AG04449 (cell line): Measurements from ENCODE around the gene CAVIN4.
A peak's percentile ranks its signal among the peaks of the same experiment; 100 is the strongest.

Experiments used
- CTCF ChIA-PET: fragments of 350-600 bp; formaldehyde crosslinking; extraction: SDS; loops from one replicate; lab custom pipeline; 2021; ENCODE audit warnings: antibody characterized with exemption; lab: Yijun Ruan, JAX
- POLR2A ChIA-PET: fragments of 400-600, 350-600 bp; formaldehyde crosslinking; extraction: SDS; loops from one replicate; lab custom pipeline; 2020; ENCODE audit warnings: antibody characterized with exemption, inconsistent platforms; lab: Yijun Ruan, JAX
- DNase-seq: peaks from one replicate; pipeline ENCODE4 v3.0.0-alpha.2; 2010; ENCODE audit warnings: low read depth, low spot score
- H3K4me3 ChIP-seq: 2 replicates; pipeline ENCODE4 v1.5.1; 2011; ENCODE audit warnings: low read depth, mild to moderate bottlenecking, control low read depth, low read length
- CTCF ChIP-seq: IDR thresholded peaks from one replicate; pipeline ENCODE4 v1.5.1; 2011; ENCODE audit warnings: mild to moderate bottlenecking, moderate library complexity, low read length, control low read depth, inconsistent platforms; ENCODE audit not compliant: insufficient read depth; ENCODE audit errors: missing control alignments

CAVIN4 gene

GRCh38 chr9:100577776-100578448 is at the start of gene CAVIN4:
CAVIN4 (plus strand) TSS chr9:100578079; CDS start chr9:100578144, 65 bp downstream.
- ChIA-PET POLR2A (no interaction called here), CTCF (interaction anchor here (0.9 to 1.9 kb wide), 6 partner anchors 10 to 140 kb away, joined by 3 to 10 read pairs (median 6); no protein-coding TSS in a partner anchor)
- no peak within 1 kb of the TSS for H3K4me3 ChIP-seq
- no peak for DNase-seq
- TF ChIP-seq CTCF = no peak

- no peak overlapping the region for H3K4me3 ChIP-seq
- ChIA-PET CTCF (interaction anchor here (1.1 kb wide), 1 partner anchor 31 kb away, joined by 4 read pairs; no protein-coding TSS in a partner anchor), POLR2A (no interaction called here)
- TF ChIP-seq CTCF = no peak
- DNase-seq = no peak
These were observed 43.5 kb upstream of the CAVIN4 start for GRCh38 chr9:100534401-100534800.

- ChIA-PET CTCF (interaction anchor here (1.1 kb wide), 1 partner anchor 8 kb away, joined by 3 read pairs; no protein-coding TSS in a partner anchor), POLR2A (no interaction called here)
These were observed 37.6 kb upstream of the CAVIN4 start for GRCh38 chr9:100540327-100540726.

GRCh38 chr9:100549048-100549447 is 28.8 kb upstream of the CAVIN4 start:
- ChIA-PET POLR2A (no interaction called here), CTCF (interaction anchor here (1.2 kb wide), 1 partner anchor 9 kb away, joined by 3 read pairs; no protein-coding TSS in a partner anchor)
- DNase-seq = no peak
- H3K4me3 ChIP-seq = no peak overlapping the region
- no peak for TF ChIP-seq CTCF

More at GRCh38 chr9:100540327-100540726, 37.6 kb upstream of the CAVIN4 start:
- no peak for DNase-seq
- H3K4me3 ChIP-seq = no peak overlapping the region
- no peak for TF ChIP-seq CTCF

- H3K4me3 ChIP-seq = no peak overlapping the region
- POLR2A ChIA-PET = no interaction called here
- peak; percentile 29 for DNase-seq
- CTCF ChIA-PET = no interaction called here
- TF ChIP-seq CTCF = no peak
These were observed 22.9 kb upstream of the CAVIN4 start for GRCh38 chr9:100554935-100555401.

GRCh38 chr9:100555471-100555870 is 22.4 kb upstream of the CAVIN4 start:
- ChIA-PET POLR2A (no interaction called here), CTCF (no interaction called here)
- no peak overlapping the region for H3K4me3 ChIP-seq
- no peak for TF ChIP-seq CTCF
- DNase-seq = no peak
